NCI-H2171 (cell line): ENCODE results near the gene SNX19.
A peak's percentile ranks its signal among the peaks of the same experiment; 100 is the strongest.
"Not testable (repeated sequence)": the region's sequence is repeated elsewhere in the genome, so short reads cannot be mapped to it uniquely, and the experiment has no call there.

ENCODE experiments used
- DNase-seq: peaks from one replicate; lab custom pipeline; 2025; lab: John Stamatoyannopoulos, UW

The SNX19 gene

DNA sequence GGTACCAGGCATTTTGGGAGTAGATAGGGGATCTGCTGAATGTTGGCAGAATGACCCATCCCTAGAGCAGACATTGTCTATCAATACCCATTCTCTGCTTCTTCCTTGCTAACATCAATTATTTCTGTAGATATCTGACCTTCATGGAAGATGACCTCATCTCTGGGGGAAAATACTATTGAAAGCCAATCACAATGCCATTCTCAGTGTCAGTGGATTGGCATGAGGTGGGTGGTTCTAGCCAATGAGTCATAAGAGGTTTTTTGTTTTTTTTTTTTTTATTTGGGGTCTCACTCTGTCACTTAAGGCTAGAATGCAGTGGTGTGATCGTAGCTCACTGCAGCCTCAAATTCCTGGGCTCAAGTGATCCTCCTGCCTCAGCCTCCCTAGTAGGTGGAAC lies 42.5 kb downstream of the SNX19 start:
- DNase-seq, result no peak

DNA sequence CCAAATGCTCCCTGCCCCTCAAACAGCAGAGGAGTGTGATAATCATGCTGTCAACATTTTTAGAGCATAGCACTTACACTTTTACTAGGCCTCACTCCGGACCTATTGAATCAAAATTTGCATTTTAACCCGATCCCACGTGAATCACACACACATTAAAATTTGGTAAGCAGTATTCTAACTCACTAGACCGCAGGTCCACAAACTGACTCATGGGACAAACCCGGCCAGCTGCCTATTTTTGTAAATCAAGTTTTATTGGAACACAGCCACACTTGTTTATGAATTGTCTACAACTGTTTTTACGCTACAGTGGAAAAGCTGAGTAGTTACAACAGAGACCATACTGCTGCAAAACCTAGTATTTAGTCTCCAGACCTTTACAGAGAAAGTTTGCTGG lies 43.3 kb downstream of the SNX19 start:
- no peak for DNase-seq

DNA sequence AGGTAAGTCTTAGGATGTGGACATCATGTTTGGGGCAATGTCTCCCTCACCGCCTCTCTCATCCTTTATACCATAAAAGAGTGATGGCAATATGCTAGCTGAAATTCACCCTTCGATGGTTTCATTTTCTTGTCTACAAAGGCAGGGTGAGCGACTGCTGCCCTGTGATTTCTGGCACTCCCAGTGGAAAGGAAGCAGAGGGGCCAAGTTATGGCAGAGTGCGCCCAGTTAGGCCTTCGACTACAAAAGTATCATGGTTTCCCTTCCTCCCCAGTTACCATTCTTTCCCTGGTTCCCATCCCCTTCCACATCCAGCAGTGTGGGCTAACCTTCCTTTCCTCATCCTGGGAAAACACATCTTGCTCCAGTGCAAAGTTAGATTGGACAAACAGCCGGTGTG lies 43.8 kb downstream of the SNX19 start:
- no peak for DNase-seq

DNA sequence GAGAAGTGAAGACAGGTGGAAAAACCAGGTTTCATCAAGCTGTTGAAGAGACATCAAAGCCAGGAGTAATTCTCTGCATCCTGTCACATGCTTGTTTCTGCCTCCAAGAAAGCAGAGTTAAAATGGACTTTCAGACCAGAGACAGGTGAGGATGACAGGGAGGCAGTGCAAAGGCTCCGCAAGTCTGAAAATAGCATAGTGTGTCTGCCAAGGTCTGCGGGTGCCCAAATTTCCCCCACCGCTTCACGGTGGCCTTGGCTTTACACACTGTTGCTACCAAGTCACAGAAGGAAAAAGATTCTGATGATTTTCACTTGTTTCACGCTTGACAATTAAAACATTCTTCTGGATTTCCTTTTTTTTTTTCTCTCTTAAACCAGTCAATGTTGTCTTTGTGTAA lies 44.2 kb downstream of the SNX19 start:
- DNase-seq, result no peak

DNA sequence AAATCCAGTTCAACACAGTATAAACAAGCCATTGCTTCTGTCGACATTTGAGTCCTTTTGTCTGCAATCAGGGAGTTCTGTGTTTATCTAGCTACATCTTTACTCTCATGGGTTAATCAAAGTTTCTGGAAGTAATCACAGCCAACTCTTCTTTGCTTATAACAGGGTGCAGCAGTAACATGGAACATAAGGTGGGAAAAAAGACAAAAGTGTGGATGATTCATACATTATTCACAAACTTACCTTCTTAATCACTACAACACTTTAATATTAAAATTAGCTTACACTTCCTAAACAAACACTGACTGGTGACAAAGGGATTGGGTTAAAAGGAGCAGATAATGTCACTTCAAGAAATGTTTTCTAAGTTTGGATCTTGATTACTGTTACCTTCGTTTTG lies 44.7 kb downstream of the SNX19 start:
- DNase-seq, result no peak

DNA sequence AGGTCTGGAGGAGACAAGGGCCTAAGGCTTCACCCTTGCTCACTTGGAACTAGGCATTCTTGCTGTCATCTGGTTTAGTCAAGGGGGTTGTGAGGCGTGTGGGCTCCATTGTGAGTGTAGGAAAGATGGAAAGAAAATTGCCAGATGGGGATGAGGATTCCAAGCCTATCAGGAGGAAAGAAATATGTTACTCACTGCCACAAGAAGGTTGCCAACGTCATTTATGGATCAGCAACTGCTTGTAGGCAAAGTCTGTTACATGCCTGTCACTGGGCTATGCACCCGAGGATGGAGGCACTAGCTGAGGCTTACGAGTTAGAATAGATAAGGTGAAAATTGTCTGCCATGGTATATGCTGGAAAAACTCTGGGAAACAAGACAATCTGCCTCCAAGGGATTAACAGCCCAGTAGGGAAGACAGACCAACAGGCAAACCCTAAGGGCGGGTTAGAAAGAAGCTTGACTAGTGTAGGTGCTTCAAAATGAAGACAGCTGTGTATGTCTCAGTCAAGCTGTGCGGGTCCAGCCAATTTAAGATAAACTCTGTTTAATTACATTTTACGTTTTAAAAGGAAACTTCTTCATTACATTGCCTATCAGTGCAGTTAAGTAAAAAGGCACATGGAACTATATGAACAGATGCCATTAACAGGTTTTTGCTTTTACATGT lies 47.4 kb downstream of the SNX19 start:
- DNase-seq, result no peak

DNA sequence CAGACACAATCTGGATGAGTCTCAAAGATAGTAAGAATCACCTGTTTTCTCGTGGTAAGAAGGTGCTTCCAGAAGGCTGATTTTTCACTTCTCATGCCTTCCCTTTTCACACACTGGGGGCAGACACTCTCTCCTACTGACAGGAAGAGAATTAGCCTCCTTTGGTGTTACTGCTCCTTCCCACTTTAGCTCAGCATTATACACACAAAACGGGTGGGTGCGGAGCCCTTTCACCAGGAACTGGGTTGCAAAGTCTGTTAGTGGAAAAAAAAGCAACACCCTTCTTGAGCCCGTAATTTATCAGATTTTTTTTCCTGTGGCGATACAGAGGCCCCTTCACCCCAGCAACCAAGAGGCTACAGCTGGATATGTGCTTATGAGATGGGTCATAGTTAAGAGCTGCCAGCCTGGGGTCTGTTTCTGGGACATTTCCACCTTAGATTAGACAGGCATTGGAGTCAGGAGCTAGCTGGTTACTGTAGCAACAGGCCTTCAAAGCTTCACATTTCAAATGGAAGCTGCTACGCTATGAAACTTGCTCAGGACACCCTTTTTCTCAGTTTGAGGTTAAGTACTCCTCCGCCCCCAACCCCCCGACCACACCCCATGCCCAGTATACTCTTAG lies 48.1 kb downstream of the SNX19 start:
- no peak for DNase-seq

DNA sequence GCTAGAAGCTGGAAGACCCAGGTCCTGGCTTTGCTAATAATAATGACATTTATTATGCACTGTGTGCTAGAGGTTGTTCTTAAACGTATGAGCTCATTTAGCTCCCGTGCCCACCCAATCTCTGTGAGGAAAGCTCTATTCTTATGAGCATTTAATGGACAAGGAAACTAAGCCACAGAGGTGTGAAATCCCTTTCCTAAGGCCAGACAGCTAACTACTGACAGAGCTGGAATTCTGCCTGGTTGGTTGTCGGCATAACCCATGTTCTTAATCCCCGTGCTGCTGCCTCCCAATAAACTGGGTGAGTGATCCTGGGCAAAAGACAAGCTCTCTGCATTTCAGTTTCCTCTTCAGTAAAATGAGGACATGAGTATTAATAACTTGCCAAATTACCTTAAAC lies 49.4 kb downstream of the SNX19 start:
- no peak for DNase-seq

DNA sequence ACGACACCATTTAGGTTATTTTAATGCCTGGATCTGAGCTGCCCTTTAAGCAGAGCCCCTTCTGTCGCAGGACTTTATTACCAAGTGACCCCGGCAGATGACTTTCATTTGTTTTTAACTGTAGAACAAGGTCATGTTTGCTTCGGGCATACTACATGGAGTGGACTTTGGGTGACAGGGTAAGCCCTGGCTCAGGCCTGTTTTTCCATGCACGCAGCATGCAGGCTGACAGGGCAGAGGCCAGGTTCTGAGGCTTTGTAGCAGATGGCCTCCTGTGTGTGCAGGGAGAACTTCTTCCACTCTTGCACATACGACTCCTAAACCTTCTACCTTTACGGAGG lies 50.5 kb downstream of the SNX19 start:
- no peak for DNase-seq

DNA sequence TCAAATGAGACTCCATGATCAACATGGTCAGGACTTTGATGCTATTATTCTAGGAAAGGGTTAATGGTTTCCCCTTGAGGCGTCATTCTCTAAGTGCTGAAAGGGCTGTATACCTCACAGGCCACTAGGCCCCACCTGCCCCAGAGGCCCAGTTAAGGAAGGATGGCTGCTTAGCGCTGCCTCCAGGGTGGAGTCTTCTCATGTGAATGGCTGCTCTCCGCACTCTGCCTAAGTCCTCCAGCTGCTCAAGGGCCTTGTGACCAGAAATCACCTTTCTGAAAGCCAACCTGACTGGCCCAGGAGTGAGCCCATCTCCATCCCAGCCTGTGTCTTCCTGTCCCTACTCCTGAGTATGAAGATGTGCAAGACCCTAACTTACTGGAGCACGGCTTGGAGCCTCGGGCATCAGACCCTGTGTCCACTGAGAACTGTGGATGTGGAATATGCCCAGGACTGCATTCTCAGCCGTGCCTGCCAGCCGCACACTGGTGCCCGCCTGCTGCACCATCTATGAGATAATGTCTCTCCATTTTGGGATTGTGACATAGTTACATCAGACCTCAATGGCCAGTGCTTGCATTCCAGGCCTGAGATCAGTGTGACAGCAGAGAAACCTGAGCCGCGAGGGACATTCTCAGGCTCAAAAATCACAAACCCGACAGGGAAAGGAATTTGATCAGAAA lies 51.0 kb downstream of the SNX19 start:
- no peak for DNase-seq

DNA sequence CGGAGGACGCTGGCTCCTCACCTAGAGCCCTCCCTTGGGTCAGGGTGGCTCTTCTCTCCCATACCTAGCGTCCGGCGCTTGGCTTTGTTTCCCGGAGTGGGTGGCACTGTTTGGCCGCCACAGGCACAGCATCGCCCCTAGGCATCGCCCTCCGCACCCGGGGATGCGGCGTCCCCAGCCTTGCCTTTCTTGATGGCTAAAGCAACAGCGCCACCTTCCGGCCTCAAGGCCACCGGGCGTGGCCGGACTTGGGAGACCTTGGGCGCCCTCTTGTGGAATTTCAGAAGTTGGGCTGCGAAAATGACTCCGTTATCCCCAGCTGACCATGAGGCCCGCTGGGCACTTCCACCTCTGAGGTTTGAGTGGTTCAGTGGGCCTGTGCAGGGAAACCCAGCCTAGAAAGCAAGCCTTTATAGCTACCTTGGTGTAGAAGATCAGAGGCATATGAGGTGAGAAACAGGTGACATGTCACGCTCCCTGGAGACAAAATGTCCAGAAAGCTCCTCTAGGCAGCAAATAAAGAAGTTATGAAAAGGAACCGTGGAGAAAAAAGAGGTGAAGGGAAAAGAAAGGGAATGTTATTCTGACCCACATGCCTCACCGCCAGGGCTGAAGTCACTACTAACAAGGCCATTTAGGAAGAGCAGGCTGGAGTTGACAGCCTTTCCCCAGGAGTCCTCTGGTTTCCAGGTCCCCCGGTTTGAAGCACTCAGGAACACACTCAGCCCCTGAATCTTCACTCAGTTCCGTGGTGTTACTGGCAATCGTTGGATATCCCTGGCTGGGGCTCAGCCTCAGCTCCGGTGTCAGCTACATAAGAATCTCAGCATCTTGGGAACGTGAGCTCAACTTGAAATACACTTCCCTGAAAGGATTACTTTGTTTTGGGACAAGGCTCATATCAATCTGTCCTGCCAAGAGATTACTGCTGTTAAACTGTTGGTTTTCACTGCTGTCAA lies 54.1 kb downstream of the SNX19 start:
- DNase-seq, result peak; percentile 64

DNA sequence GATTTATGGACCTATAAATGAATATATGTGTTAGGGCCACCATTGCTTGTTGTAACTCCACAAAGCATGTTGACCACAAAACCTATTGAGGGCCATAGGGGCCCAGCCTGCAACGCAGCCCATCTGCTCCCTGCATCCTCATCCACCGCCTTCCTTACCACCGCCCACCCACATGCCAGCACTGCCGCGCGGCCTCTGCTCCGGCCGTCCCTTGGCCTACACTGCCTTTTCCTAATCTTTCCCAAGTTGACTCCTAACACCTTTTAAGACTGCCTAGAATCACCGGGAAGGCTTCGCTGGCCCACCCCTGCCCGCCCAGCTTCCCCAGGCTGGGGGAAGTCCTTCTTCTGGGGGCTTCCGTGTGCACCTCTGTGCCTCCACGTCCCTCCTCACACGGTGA lies 55.0 kb downstream of the SNX19 start:
- no peak for DNase-seq

DNA sequence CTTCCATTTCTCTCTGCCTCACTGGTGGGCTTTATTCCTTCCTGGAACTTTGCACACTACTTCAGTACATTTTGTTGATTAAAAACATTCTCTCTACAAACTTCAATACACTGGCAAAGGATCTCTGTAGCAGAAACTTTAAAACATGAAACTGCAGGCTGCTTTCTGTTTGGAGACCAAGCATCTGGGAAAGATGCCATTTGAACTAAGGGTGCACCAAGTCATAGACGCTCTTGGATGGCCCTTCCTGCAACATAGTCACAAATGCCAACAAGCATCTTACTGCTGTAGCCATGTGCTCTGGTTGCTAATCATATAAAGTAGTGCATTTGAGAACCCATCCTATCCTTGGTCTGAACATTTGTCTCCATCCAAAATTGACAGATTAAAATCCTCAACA lies 56.4 kb downstream of the SNX19 start:
- DNase-seq, result no peak

DNA sequence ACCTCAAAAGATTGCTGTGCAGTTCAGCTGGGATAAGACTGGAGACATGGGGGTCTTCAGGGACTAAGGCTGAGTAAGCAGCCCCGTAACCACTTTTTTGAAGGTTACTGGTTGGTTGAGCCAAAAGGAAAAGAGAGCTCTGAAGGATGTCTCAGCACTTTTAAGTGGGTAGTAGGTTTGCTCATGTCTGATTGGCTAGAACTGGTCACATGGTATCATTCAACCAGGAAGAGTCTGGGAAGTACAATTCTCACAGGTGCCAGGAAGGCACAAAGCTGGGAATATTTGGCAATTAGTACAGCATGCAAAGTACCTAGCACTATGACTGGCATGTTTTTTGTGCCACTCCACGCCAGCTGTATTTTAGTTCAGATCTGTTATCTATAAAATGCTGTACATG lies 58.1 kb downstream of the SNX19 start:
- DNase-seq, result no peak

DNA sequence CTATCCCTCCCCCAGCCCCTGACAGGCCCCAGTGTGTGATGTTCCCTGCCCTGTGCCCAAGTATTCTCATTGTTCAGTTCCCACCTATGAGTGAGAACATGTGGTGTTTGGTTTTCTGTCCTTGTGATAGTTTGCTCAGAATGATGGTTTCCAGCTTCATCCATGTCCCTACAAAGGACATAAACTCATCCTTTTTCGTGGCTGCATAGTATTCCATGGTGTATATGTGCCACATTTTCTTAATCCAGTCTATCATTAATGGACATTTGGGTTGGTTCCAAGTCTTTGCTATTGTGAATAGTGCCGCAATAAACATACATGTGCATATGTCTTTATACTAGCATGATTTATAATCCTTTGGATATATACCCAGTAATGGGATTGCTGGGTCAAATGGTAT lies 60.6 kb downstream of the SNX19 start:
- DNase-seq, result not testable (repeated sequence)

DNA sequence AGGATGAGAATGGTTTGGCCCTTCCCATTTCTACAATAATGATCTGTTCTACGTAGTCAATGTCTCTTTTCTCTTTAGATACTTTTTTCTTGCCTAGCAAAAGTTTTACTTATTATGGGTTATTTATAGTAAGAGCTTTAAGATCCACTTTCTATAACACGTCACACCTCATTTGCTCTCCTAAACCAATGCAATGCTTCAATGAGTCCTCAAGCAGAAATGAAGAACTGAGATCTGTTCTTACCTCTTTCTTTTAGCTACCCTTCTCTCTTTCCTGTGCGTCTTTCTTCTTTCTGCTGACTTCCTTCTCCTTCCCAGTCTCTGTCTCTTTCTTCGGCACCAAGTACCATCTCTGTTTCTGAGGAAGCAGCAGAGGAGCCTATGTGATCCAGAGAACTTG lies 61.8 kb downstream of the SNX19 start:
- no peak for DNase-seq

DNA sequence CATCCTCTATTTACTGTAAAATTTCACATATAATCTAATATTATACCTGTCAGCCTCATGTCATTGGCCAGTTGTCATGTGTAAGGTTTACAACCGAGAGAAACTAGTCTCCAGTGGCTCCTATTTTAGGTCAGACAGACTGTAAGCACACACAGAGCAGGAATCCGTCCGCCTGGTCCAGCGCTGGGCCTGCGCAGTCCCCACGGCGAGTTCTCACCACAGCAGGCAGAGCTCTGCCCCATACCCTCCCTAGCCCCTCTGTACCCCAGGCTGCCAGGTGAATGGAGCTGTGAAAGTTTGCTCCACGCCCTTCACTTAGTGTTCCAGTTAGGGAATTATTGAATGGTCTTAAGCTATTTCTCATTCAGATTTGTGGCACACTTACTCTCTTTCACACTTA lies 63.7 kb downstream of the SNX19 start:
- DNase-seq, result no peak

DNA sequence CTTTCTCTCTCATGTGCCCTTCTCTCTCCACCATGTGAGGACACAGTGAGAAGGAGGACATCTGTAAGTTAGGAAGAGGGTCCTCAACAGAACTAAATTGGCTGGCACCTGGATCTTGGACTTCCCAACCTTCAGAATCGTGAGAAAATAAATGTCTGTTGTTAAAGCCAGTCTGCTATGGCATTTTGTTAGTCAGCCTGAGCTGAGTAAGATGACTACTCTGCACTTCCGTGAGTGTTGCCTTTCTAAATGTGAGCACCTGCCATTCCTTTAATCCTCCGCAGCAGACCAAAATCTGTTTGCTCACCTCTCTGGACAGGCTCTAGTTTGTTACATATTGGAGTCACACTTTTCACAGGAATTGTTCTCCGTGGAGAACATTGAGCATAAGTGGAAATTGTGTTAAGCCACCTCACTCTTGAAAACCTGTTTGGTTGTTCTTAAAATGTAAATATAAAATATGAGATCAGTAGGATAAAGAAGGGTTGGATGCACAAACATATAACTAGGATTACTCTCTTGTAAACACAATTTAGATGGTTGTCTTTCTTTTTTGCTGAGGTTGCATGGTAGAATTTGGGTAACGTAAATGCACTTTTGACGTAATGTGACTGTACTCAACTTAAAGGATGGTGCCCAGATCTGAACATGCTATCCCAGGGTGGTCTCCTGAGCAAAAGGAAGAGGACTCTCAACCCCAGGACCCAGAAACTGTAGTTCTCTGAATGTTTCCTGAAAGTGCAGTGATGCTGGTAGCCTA lies 65.9 kb downstream of the SNX19 start:
- no peak for DNase-seq

DNA sequence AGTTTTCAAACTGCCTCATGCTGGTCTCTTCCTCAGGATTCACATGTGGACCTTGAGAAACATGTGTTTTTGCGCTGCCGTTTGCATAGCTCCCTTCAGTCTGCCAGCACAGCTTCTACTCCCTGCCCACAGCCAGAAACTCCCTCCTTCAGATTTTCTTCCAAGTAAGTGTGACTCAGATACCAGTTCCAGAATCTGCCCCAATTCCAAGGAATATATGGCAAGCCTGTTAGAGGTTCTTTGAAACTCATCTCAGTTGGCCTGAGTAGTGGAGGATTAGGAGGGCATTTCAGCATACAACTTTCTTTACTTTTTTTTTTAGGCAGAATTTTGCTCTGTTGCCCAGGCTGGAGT lies 67.1 kb downstream of the SNX19 start:
- DNase-seq, result no peak

DNA sequence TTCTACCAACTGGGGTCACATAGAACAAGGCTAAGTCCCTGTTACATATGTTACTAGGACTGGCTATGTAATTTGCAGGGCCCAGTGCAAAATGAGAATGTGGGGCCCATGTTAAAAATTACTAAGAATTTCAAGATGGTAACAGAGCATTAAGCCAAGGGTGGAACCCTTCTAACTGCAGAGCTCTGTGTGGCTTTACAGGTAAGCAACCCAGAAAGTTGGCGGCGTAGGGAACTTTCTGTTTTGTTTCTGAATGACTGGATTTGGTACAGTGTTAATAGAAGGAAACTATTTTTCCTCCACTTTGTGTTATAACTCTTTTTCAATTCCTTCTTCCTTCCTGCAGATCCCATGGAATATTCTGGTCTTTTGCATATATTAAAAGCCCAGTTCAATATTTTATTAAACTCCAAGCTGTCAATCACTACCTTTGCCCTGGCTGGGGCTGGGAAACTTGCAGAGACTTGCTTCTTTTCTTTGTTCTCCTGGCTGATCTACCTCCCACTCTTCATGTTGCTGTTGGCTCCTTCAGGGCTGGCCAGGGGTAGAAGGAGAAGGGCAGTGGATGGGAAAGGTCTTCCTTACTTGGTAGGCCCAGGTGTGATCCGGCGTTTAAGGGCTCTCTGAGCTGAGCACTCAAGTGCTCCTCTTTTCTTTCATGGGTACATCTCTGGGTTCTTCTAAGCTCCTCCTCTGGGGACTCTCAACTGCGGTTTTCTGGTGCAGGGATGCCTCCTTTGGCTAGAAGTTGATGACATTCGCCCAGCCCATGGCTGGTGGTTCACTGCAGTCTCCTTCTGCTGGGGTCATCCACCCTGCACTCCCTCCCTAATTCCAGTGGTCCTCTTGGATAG lies 67.7 kb downstream of the SNX19 start:
- DNase-seq, result no peak

DNA sequence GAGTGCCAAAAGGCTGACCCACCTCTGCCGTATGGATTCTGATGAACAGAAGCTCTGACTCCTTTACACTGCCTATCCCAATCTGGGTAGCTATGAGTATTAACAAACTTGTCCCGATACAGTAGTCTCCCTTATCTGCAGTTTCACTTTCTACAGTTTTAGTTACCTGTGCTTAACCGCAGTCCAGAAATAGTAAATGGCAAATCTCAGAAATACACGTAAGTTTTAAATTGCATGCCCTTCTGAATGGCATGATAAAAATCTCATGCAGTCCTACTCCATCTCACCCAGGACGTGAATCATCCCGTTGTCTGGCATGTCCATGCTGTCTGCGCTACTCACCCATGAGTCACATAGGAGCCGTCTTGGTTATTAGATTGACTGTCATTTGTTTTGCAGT lies 68.8 kb downstream of the SNX19 start:
- DNase-seq, result no peak
